NCI-H1417 treated with DMSO at 0.1 percent for 48 hours (cell line): ENCODE data around the gene ASXL1.

Experiments used
- DNase-seq: peaks from one replicate; lab custom pipeline; 2025; lab: John Stamatoyannopoulos, UW

The ASXL1 gene

GRCh38 chr20:32480371-32481241 lies 122.5 kb downstream of the ASXL1 start:
- DNase-seq = no peak

- no peak for DNase-seq
These were observed 123.4 kb downstream of the ASXL1 start for GRCh38 chr20:32481311-32482142.

GRCh38 chr20:32482143-32482441 lies 124.0 kb downstream of the ASXL1 start:
- DNase-seq = no peak

- DNase-seq = no peak
These were observed 124.5 kb downstream of the ASXL1 start for GRCh38 chr20:32482442-32483261.

- peak; percentile 58 for DNase-seq
These were observed 125.5 kb downstream of the ASXL1 start for GRCh38 chr20:32483351-32484224.

- DNase-seq = no peak
These were observed 126.3 kb downstream of the ASXL1 start for GRCh38 chr20:32484225-32484957.

- DNase-seq = peak; percentile 54
These were observed 127.0 kb downstream of the ASXL1 start for GRCh38 chr20:32484958-32485769.

- no peak for DNase-seq
These were observed 127.8 kb downstream of the ASXL1 start for GRCh38 chr20:32485770-32486478.

- DNase-seq = no peak
These were observed 129.2 kb downstream of the ASXL1 start for GRCh38 chr20:32487381-32487780.

GRCh38 chr20:32488066-32488838 lies 130.1 kb downstream of the ASXL1 start:
- no peak for DNase-seq
